HG03095 (cell line): ENCODE measurements around the gene ROBO3.
A peak's percentile ranks its signal among the peaks of the same experiment; 100 is the strongest.

Experiments used
- ATAC-seq: cut with Tn5 transposase; IDR thresholded peaks from one replicate; pipeline ENCODE4 v1.9.1; 2021; ENCODE audit warnings: moderate library complexity; ENCODE audit not compliant: unreplicated experiment

Gene ROBO3

GRCh38 chr11:124844664-124845079 is 20.6 kb upstream of the ROBO3 start:
- ATAC-seq: no peak

- no peak for ATAC-seq
These were observed 19.1 kb upstream of the ROBO3 start for GRCh38 chr11:124846070-124846673.

- no peak for ATAC-seq
These were observed 6.1 kb upstream of the ROBO3 start for GRCh38 chr11:124859171-124859570.

DNA sequence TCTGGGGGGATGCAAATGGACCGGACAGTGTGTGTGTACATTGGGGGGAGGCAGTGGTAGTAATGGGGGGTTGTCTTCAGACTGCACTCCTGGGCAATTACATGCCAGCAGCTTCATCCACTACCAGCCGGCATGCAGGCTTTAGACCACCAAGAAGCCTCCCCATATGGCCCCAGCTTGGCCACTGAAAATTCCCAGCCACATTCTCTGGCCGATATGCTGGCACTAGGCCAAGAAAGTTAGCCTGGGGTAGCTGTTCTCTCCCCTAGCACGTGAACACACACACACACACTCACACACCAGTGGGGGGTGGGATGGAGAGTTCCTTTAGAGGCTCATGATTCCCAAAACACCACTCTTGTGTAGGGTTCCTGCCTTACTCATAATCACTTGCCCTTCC is 3.6 kb upstream of the ROBO3 start:
- no peak for ATAC-seq

- ATAC-seq: no peak
These were observed 2.0 kb upstream of the ROBO3 start for GRCh38 chr11:124863137-124863825.

GRCh38 chr11:124863826-124864165 is 1.4 kb upstream of the ROBO3 start:
- ATAC-seq: no peak

DNA sequence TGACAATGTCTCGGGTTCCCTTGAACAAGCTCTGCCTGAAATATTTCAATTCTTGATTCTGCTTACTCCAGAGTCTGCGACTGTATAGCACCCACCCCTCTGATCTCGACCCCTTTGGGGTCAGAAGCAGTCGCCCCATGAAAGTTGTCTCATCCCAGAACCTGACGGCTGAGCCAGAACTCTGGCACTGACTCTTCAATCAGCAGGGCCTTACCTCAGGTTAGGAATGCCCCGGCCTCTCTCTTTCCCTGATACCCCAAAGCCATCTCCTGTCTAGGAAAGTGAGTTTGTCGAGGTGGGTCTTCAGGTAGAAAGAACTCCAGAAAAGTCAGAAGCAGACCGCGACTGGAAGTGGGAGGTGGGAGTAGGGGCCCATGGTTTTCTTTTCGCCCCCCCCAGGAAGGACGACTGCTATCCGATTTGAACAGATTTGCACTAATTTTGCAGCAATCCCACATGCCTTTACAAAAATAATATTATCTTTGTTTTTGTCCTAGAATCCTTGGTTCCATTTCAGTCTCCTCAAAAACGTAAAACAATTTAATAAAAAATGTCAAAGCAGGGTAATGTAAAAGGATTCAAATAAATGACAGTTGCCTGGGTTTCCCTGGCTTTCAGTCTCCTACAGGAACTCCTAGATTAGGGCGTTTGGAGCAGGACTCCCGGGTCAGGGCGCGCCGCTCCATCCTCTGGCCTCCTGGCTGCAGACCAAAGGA is 898 bp upstream of the ROBO3 start:
- no peak for ATAC-seq

GRCh38 chr11:124864892-124865180 is 396 bp upstream of the ROBO3 start:
- no peak for ATAC-seq

DNA sequence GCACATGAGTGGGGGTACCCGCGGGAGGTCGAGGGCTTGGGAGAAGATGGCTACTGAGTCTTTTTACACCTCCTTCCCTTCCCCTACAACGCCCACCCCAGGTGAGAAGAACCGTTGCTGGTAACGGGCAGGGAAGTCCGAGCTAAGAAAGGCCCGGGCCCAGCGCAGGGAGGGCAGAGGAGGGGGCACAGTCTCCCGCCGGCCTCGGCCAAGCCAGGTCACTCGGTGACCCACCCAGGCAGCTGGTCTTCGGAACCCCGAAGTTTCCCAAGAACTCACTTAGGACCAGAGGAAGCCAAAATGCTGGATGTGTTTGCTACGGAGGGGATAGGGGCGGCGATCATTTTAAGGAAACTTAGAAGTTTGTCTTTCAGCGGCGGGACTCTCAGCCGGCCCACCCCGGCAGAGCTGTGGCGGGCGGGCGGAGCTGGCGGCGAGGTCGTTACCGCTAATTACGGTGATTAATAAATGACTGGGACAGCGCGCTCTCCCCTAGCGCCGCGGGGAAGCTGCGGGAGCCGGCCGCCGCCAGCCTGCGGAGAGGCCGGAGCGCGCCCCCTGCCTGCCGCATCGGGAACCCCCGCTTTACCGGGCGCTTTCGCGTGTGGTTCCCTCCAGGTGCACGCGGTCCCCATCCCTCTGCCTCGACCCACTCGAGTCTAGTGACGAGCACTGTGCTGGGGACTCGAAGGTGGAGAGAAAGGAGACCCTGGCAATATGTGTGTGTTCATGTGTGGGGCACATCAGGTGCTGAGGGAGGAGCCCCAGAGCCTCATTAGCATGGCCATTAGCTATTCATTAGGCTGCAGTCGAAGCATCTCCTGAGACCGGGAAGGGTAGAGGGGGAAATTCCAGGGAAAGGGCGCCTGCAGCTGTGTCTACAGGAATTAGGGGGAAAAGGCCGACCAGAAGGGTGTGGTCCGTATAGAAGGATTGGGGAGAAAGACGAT is 945 bp downstream of the ROBO3 start:
- no peak for ATAC-seq

DNA sequence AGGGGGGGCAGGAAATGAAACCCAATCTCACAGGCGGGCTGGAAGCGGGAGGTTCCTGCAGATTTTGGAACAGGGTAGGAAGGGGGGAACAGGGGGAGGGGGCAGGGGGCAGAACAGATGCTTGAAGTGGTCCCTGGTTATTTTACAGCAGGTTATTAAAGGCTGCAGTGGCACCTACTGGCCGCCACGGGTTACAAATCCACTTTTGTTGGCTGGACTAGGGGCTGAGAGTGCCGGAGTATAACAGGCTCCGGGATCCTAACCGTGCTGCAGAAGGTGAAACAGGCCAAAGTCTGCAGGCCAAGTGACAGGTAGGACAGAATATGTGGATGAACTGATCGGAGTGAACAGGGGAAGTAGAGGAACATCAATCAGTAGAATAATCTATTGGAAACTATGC is 2.5 kb downstream of the ROBO3 start:
- peak; percentile 48 for ATAC-seq

DNA sequence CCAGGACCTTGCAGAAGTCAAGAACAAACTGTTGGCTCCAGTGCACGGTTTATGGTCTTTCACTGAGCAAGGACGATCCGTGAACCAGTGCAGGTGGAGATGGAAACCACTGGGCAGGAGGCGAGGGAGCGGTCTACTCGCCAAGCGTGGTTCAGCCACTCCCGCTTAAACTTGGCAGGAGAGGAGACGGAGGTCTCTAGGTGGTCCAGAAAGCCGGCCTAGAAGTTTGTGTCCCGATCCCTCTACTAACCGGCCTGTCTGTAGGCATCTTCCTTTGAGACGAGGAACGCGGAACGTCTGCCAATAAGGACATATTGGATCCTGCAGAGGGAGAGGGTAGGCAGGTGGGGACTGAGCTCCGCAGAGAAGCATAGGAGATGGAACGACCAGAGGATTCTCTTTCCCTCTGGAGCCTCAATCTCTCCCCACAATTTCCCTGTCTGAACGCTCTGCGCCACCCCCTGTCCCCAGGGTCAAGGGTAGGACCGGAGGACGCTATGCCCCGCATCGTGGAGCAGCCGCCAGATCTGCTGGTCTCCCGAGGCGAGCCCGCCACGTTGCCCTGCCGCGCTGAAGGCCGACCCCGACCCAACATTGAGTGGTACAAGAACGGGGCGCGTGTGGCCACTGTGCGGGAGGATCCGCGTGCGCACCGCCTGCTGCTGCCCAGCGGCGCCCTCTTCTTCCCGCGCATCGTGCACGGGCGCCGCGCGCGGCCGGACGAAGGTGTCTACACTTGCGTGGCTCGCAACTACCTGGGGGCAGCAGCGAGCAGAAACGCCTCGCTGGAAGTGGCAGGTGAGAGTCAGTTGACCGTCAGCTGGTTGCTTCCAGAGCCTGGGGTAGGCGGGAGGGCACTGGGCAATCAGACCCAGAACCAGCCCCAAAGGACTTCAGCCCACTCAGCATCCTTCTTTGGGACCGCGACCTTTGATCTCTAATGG is 3.4 kb downstream of the ROBO3 start:
- no peak for ATAC-seq

DNA sequence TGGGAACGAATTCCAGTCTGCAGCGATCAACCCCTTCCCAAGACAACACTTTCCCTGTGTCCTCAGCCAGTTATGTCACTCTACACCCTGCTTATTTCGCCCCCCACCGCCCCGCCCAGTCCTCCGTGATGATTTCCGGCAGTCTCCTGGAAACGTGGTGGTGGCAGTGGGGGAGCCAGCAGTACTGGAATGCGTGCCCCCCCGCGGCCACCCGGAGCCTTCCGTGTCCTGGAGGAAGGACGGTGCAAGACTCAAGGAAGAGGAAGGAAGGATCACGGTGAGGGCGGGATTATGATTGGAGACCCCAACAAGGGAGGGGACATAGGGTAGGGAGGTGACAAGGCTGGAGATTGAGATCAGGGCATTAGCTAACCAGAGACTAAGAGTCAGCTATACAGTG is 4.1 kb downstream of the ROBO3 start:
- ATAC-seq: no peak

GRCh38 chr11:124869856-124870387 is 4.7 kb downstream of the ROBO3 start:
- no peak for ATAC-seq

DNA sequence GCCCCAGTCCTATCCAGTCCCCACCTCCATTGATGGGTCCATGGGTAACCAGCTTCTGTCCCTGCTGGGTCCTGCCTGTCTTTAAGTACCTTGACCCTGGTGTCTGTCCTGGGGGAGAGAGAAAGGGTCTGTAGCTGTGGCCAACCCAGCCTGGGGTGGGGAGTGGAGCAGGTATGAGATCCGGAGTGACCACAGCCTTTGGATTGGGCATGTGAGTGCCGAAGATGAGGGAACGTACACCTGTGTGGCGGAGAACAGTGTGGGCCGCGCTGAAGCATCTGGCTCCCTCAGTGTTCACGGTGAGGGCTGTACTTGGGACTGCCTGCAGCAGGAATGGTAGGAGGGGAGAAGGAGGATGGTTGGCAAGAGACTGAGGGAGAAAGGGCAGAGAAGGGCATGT is 5.2 kb downstream of the ROBO3 start:
- ATAC-seq: no peak

DNA sequence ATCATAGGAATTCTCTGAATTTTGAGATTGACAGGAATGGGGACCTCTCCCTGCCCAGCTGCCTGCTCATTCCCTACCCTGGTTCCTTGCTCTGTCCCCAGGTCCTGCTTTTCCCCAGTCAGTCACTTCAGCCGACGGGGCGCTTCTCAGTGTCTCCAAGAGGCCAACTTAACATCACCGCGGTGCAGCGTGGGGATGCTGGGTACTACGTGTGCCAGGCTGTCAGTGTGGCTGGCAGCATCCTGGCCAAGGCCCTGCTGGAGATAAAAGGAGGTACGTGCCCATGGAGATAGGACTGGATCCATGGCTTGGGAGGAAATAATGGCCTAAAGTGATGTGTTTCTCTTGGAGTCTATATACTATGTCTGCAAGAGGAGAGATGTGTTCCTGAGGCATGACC is 7.0 kb downstream of the ROBO3 start:
- no peak for ATAC-seq

- no peak for ATAC-seq
These were observed 7.5 kb downstream of the ROBO3 start for GRCh38 chr11:124872741-124873140.

DNA sequence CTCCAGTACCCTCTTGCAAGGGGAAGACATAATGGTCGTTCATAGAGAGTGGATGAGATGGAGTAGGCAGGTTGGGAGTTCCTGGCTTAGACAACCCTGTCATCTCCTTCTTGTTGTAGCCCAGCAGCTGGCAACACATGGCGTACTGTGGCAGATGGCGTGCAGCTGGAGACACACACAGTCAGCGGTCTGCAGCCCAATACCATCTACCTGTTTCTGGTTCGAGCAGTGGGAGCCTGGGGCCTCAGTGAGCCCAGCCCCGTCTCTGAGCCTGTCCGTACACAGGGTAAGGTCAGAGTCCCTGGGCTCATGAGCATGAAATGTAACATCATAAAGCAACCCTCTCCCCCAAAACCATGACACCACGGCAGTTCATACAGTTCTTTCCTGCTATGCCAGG is 8.7 kb downstream of the ROBO3 start:
- no peak for ATAC-seq

- ATAC-seq: no peak
These were observed 9.5 kb downstream of the ROBO3 start for GRCh38 chr11:124874571-124875255.

- no peak for ATAC-seq
These were observed 10.2 kb downstream of the ROBO3 start for GRCh38 chr11:124875401-124875800.
